H1 (cell line): ENCODE results near the gene ARL2. TPM values are rescaled to one million over a fixed set of nuclear protein-coding genes. Genes with fewer than 3 reads are reported as not detected.

ENCODE experiments used
- CTCF ChIA-PET: fragments of 300-600 bp; sonication (Branson Sonifier 250); formaldehyde crosslinking; loops from one replicate; lab custom pipeline; 2021; ENCODE audit not compliant: partially characterized antibody; lab: Charles Lee
- POLR2A ChIA-PET: fragments of 300-600 bp; sonication (Branson Sonifier 250); formaldehyde crosslinking; loops from one replicate; lab custom pipeline; 2021; ENCODE audit warnings: inconsistent platforms; ENCODE audit not compliant: partially characterized antibody; lab: Charles Lee
- DNase-seq, 2 experiments: peaks; one replicate each; pipeline versions ENCODE4 v3.0.0 to v3.0.0-alpha.2; 2010 to 2022; ENCODE audit warnings: low spot score in 2 of 2, low read depth in 1 of 2, mixed read lengths in 1 of 2
- FAIRE-seq: peaks from 2 replicates; lab custom pipeline; 2011; peaks lifted over from hg19 to GRCh38; lab: Jason Lieb, UNC
- H2AFZ ChIP-seq: 2 replicates; pipeline ENCODE4 v1.8.1; 2012; ENCODE audit warnings: low read length, inconsistent platforms
- H2AK5ac ChIP-seq: 2 replicates; pipeline ENCODE4 v1.6.1; 2013; ENCODE audit warnings: low read depth, low read length
- H2BK120ac ChIP-seq: replicated peaks from 2 replicates; pipeline ENCODE3; 2013; ENCODE audit warnings: low read depth, low read length, inconsistent platforms
- H2BK12ac ChIP-seq: 2 replicates; pipeline ENCODE4 v1.6.1; 2013; ENCODE audit warnings: low read depth, low read length
- H2BK15ac ChIP-seq: 2 replicates; pipeline ENCODE4 v1.6.1; 2013; ENCODE audit warnings: low read length
- H2BK20ac ChIP-seq: 2 replicates; pipeline ENCODE4 v1.6.1; 2013; ENCODE audit warnings: low read length
- H2BK5ac ChIP-seq: 2 replicates; pipeline ENCODE4 v1.6.1; 2013; ENCODE audit warnings: low read depth, low read length
- H3K14ac ChIP-seq: 2 replicates; pipeline ENCODE4 v1.6.1; 2013; ENCODE audit warnings: inconsistent platforms; ENCODE audit not compliant: insufficient read length
- H3K18ac ChIP-seq: 2 replicates; pipeline ENCODE4 v1.6.1; 2013; ENCODE audit warnings: low read length; ENCODE audit errors: extremely low read depth
- H3K23ac ChIP-seq: 2 replicates; pipeline ENCODE4 v1.6.1; 2013; ENCODE audit warnings: inconsistent platforms; ENCODE audit not compliant: insufficient read length
- H3K23me2 ChIP-seq: 2 replicates; pipeline ENCODE4 v1.6.1; 2013; ENCODE audit warnings: low read depth, low read length
- H3K27ac ChIP-seq: 2 replicates; pipeline ENCODE4 v1.6.1; 2011; ENCODE audit warnings: low read depth, low read length, inconsistent platforms
- H3K27me3 ChIP-seq, 4 experiments: replicated peaks in 1 of 4; 1 replicate in 1 of 4; 2 replicates in 3 of 4; pipeline versions ENCODE4 v1.6.1 to v1.8.1; 2011 to 2013; ENCODE audit warnings: low read length in 3 of 4, mild to moderate bottlenecking in 3 of 4, inconsistent platforms in 2 of 4, mixed read lengths in 2 of 4, moderate library complexity in 1 of 4; ENCODE audit not compliant: control insufficient read depth in 3 of 4, insufficient read depth in 3 of 4; ENCODE audit errors: extremely low read depth in 1 of 4
- H3K36me3 ChIP-seq, 4 experiments: 2 replicates each; pipeline versions ENCODE4 v1.6.1 to v1.8.1; 2011 to 2013; ENCODE audit warnings: mild to moderate bottlenecking in 4 of 4, low read length in 3 of 4, moderate library complexity in 2 of 4, control low read depth in 1 of 4, inconsistent platforms in 1 of 4; ENCODE audit not compliant: insufficient read depth in 4 of 4, control insufficient read depth in 2 of 4
- H3K4ac ChIP-seq: replicated peaks from 2 replicates; pipeline ENCODE3; 2013; ENCODE audit warnings: low read length, low read depth, mixed read lengths, inconsistent platforms; ENCODE audit not compliant: insufficient read length
- H3K4me1 ChIP-seq, 4 experiments: replicated peaks in 1 of 4; 1 replicate in 1 of 4; 2 replicates in 3 of 4; pipeline versions ENCODE4 v1.6.1 to v1.8.1; 2011 to 2013; ENCODE audit warnings: low read length in 3 of 4, inconsistent platforms in 2 of 4, mixed read lengths in 1 of 4; ENCODE audit not compliant: insufficient read depth in 4 of 4, control insufficient read depth in 3 of 4
- H3K4me2 ChIP-seq, 2 experiments: 2 replicates each; pipeline versions ENCODE4 v1.6.1 to v1.8.1; 2011 to 2013; ENCODE audit warnings: low read depth in 2 of 2, low read length in 2 of 2, control low read depth in 1 of 2, inconsistent platforms in 1 of 2, mild to moderate bottlenecking in 1 of 2; ENCODE audit not compliant: insufficient read depth in 1 of 2
- H3K4me3 ChIP-seq, 4 experiments: fragments of 200-600, 300-600 bp in 1 of 4; sonication (generic), shearing (Covaris generic), sonication (Bioruptor Twin) in 1 of 4; 2 replicates each; pipeline versions ENCODE4 v1.5.1 to v1.8.1; 2011 to 2016; ENCODE audit warnings: low read length in 4 of 4, low read depth in 3 of 4, control low read depth in 2 of 4, inconsistent platforms in 2 of 4, mild to moderate bottlenecking in 2 of 4, mixed read lengths in 1 of 4, moderate library complexity in 1 of 4; ENCODE audit not compliant: insufficient read depth in 2 of 4; ENCODE audit errors: extremely low read depth in 1 of 4
- H3K56ac ChIP-seq: replicated peaks from 2 replicates; pipeline ENCODE3; 2013; ENCODE audit warnings: low read depth, mild to moderate bottlenecking, mixed read lengths, low read length, inconsistent platforms; ENCODE audit not compliant: insufficient read length
- H3K79me1 ChIP-seq: 2 replicates; pipeline ENCODE4 v1.6.1; 2013; ENCODE audit warnings: low read depth, low read length, control low read depth
- H3K79me2 ChIP-seq, 2 experiments: 2 replicates each; pipeline versions ENCODE4 v1.6.1 to v1.8.1; 2012 to 2013; ENCODE audit warnings: low read length in 2 of 2, mild to moderate bottlenecking in 2 of 2, inconsistent platforms in 1 of 2; ENCODE audit not compliant: insufficient read depth in 2 of 2, control insufficient read depth in 1 of 2
- H3K9ac ChIP-seq, 4 experiments: replicated peaks in 1 of 4; 1 replicate in 1 of 4; 2 replicates in 3 of 4; pipeline versions ENCODE4 v1.6.1 to v1.8.1; 2011 to 2013; ENCODE audit warnings: low read depth in 3 of 4, low read length in 3 of 4, control low read depth in 2 of 4, mild to moderate bottlenecking in 2 of 4, moderate library complexity in 2 of 4, inconsistent platforms in 1 of 4; ENCODE audit errors: extremely low read depth in 1 of 4
- H3K9me3 ChIP-seq, 2 experiments: 2 replicates each; pipeline versions ENCODE4 v1.6.1 to v1.8.1; 2012 to 2013; ENCODE audit warnings: mild to moderate bottlenecking in 2 of 2, moderate library complexity in 2 of 2, control low read depth in 1 of 2, inconsistent platforms in 1 of 2, low read depth in 1 of 2, low read length in 1 of 2, mixed read lengths in 1 of 2; ENCODE audit not compliant: insufficient read depth in 2 of 2
- H4K20me1 ChIP-seq, 2 experiments: replicated peaks in 1 of 2; 2 replicates each; pipeline versions ENCODE3 to v1.8.1; 2011 to 2013; ENCODE audit warnings: inconsistent platforms in 2 of 2, low read length in 2 of 2, mild to moderate bottlenecking in 1 of 2; ENCODE audit not compliant: insufficient read depth in 2 of 2, control insufficient read depth in 1 of 2
- H4K5ac ChIP-seq: 2 replicates; pipeline ENCODE4 v1.6.1; 2013; ENCODE audit warnings: low read length, low read depth, mixed read lengths, inconsistent platforms; ENCODE audit not compliant: insufficient read length
- H4K8ac ChIP-seq: 2 replicates; pipeline ENCODE4 v1.8.0; 2013; ENCODE audit warnings: mild to moderate bottlenecking, moderate library complexity, low read length, inconsistent platforms; ENCODE audit not compliant: insufficient read depth; ENCODE audit errors: extremely low read depth
- H4K91ac ChIP-seq: replicated peaks from 2 replicates; pipeline ENCODE3; 2013; ENCODE audit warnings: low read length, mixed read lengths, inconsistent platforms; ENCODE audit not compliant: insufficient read length
- ASH2L ChIP-seq: fragments of 200-600, 300-600 bp; sonication (generic); IDR thresholded peaks from one replicate; pipeline ENCODE4 v1.7.1; 2017; ENCODE audit warnings: low read length
- EZH2 ChIP-seq: fragments of 200-600 bp; sonication (generic); IDR thresholded peaks from 2 replicates; pipeline ENCODE4 v1.7.1; 2012; ENCODE audit warnings: low read depth, mild to moderate bottlenecking, moderate library complexity, low read length, inconsistent platforms; ENCODE audit not compliant: severe bottlenecking
- KDM5A ChIP-seq: fragments of 200-600 bp; IDR thresholded peaks from 2 replicates; pipeline ENCODE4 v1.7.1; 2012; ENCODE audit warnings: mild to moderate bottlenecking, low read length, inconsistent platforms, mixed read lengths
- POLR2AphosphoS5 ChIP-seq: IDR thresholded peaks from 2 replicates; pipeline ENCODE4 v1.6.1; 2011; ENCODE audit warnings: low read depth, low read length
- RBBP5 ChIP-seq: IDR thresholded peaks from 2 replicates; pipeline ENCODE4 v1.7.1; 2012; ENCODE audit warnings: low read depth, mild to moderate bottlenecking, inconsistent platforms, low read length, moderate library complexity, borderline replicate concordance
- SIN3A ChIP-seq, 2 experiments: IDR thresholded peaks in 1 of 2; conservative IDR thresholded peaks in 1 of 2; 2 replicates each; pipeline ENCODE4 v1.6.1; 2011 to 2012; ENCODE audit warnings: low read length in 2 of 2, improper control_type of control experiment in 1 of 2, low read depth in 1 of 2, mild to moderate bottlenecking in 1 of 2
- SUZ12 ChIP-seq: fragments of 200-600 bp; sonication (generic); IDR thresholded peaks from 2 replicates; pipeline ENCODE4 v1.6.1; 2012; ENCODE audit warnings: mild to moderate bottlenecking, inconsistent platforms, low read length, moderate library complexity, mixed read lengths
- TAF7 ChIP-seq: optimal IDR thresholded peaks from 2 replicates; pipeline ENCODE3; 2011; ENCODE audit warnings: low read depth, mild to moderate bottlenecking, inconsistent platforms, low read length, moderate library complexity, borderline replicate concordance
- TCF12 ChIP-seq: IDR thresholded peaks from 2 replicates; pipeline ENCODE4 v1.6.1; 2011; ENCODE audit warnings: low read depth, mild to moderate bottlenecking, low read length
- ZNF274 ChIP-seq: IDR thresholded peaks from 2 replicates; pipeline ENCODE4 v1.7.0; 2012; ENCODE audit warnings: low read length, borderline replicate concordance; ENCODE audit errors: extremely low read depth
- WGBS, 2 experiments: shearing (Covaris generic) in 1 of 2; methylation state at CpG; one replicate each; pipeline versions ENCODE4 v1.1.6 to v1.1.7; 2013 to 2015; ENCODE audit warnings: low lambda C conversion rate in 2 of 2, mixed read lengths in 2 of 2, inconsistent platforms in 1 of 2, low coverage in 1 of 2, missing lambda C conversion rate in 1 of 2; ENCODE audit not compliant: insufficient replicate concordance in 2 of 2, insufficient coverage in 1 of 2, insufficient read length in 1 of 2; ENCODE audit errors: extremely low coverage in 1 of 2, missing lambda C conversion rate in 1 of 2; 5-methylcytosine and 5-hydroxymethylcytosine counted together
- polyA plus RNA-seq, 7 experiments: library from polyadenylated mRNA; depleted of rRNA in 3 of 7; stranded (reverse) in 5 of 7; unstranded in 2 of 7; fragments of >200 nt in 5 of 7; fragments of 200-250 nt in 2 of 7; gene quantifications; 1 replicate in 5 of 7; 2 replicates in 1 of 7; 4 replicates in 1 of 7; pipeline versions ENCODE4 v1.2.1 to v1.2.3, GENCODE V29; 2011 to 2013; ENCODE audit warnings: missing spikeins in 2 of 7, mixed read lengths in 2 of 7
- total RNA-seq: library from RNA; stranded (reverse); fragmentation: NEBNext Ultra II Directional; extraction: Animal tissue kit (Norgen Biotek cat#: 25700); gene quantifications from 2 replicates; pipeline ENCODE4 v1.2.1, GENCODE V29; 2021
- TF ChIP-seq, protein P1 (sequence below): IDR thresholded peaks from 2 replicates; pipeline ENCODE4 v1.6.1; 2011; ENCODE audit warnings: low read depth, mild to moderate bottlenecking, low read length; ENCODE audit not compliant: insufficient read depth
- TF ChIP-seq, protein P2 (sequence below): IDR thresholded peaks from 2 replicates; pipeline ENCODE4 v1.6.1; 2012; ENCODE audit warnings: inconsistent platforms

The ARL2 gene
- total and polyA plus RNA-seq, 2 of the 8 experiments (the other 6 are each of a cell fraction or from before 2014, with no cell fraction given), result 186 to 535 TPM

GRCh38 chr11:65008873-65009272 is 5.1 kb upstream of the ARL2 start:
- CTCF ChIA-PET, result interaction anchor here (0.7 to 2.0 kb wide), 3 partner anchors 12 to 75 kb away, joined by 3 to 10 read pairs (median 3); partner anchors contain the start of gene BATF2
- H3K9ac ChIP-seq, result no peak overlapping the region
- 71% methylated on average over 1 of the region's 2 CpGs; no CpG with 5 or more reads in 1 of the 2 experiments for WGBS, 2 experiments
- TF ChIP-seq, protein P1, sequence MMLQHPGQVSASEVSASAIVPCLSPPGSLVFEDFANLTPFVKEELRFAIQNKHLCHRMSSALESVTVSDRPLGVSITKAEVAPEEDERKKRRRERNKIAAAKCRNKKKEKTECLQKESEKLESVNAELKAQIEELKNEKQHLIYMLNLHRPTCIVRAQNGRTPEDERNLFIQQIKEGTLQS, result no peak
- TF ChIP-seq, protein P2, sequence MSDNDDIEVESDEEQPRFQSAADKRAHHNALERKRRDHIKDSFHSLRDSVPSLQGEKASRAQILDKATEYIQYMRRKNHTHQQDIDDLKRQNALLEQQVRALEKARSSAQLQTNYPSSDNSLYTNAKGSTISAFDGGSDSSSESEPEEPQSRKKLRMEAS, result no peak
- no peak for TF ChIP-seq TCF12
- no peak for TF ChIP-seq ZNF274
- TF ChIP-seq EZH2, result no peak
- TF ChIP-seq SIN3A (conservative IDR thresholded peaks at IDR 0.05 in 1 of 2, IDR thresholded peaks at IDR 0.05 in 1 of 2; ENCODE audit: low read depth in 1 of 2, low read length in 2 of 2), result no peak
- TF ChIP-seq KDM5A, result no peak
- no peak for TF ChIP-seq RBBP5
- TF ChIP-seq SUZ12, result no peak
- no peak for TF ChIP-seq TAF7
- no peak for TF ChIP-seq POLR2AphosphoS5
- no peak for TF ChIP-seq ASH2L

More at GRCh38 chr11:65008873-65009272, 5.1 kb upstream of the ARL2 start:
- DNase-seq, result no peak
- no peak for FAIRE-seq
- Histone ChIP-seq H3K79me1 (no peaks in the 10 kb centered on the region), H2BK12ac (no peak overlapping the region), H3K36me3 (no peaks in the 10 kb centered on the region), H2BK120ac (no peak overlapping the region), H3K18ac (no peak overlapping the region), H2BK20ac (no peak overlapping the region), H3K4me3 (no peak overlapping the region), H2BK15ac (no peak overlapping the region), H3K14ac (no peak overlapping the region), H3K23me2 (no peaks in the 10 kb centered on the region), H2AFZ (no peak overlapping the region), H3K4me2 (no peak overlapping the region), H3K56ac (no peak overlapping the region), H3K4ac (no peak overlapping the region), H3K9me3 (no peaks in the 10 kb centered on the region), H4K8ac (no peak overlapping the region), H3K79me2 (no peaks in the 10 kb centered on the region), H3K27ac (no peak overlapping the region), H4K91ac (no peak overlapping the region), H3K23ac (no peak overlapping the region), H3K4me1 (peaks cover 0 to 7% (median under 1%) of the 10 kb centered on the region in 4 experiments; a peak in 4 of 7 replicates), H2BK5ac (no peak overlapping the region), H3K27me3 (no peaks in the 10 kb centered on the region), H4K20me1 (no peaks in the 10 kb centered on the region), H2AK5ac (no peak overlapping the region), H4K5ac (no peak overlapping the region)
- POLR2A ChIA-PET, result interaction anchor here (0.6 to 0.7 kb wide), 2 partner anchors 37 to 51 kb away, joined by 3 read pairs; no protein-coding TSS in a partner anchor
